HG02943 (cell line): Measurements from ENCODE around the gene SYT10.
A peak's percentile ranks its signal among the peaks of the same experiment; 100 is the strongest.
"Not testable (repeated sequence)": the region's sequence is repeated elsewhere in the genome, so short reads cannot be mapped to it uniquely, and the experiment has no call there.

ENCODE experiments used
- ATAC-seq: cut with Tn5 transposase; IDR thresholded peaks from one replicate; pipeline ENCODE4 v1.9.1; 2021; ENCODE audit warnings: mild to moderate bottlenecking, low read depth, moderate library complexity; ENCODE audit not compliant: unreplicated experiment

The SYT10 gene, protein sequence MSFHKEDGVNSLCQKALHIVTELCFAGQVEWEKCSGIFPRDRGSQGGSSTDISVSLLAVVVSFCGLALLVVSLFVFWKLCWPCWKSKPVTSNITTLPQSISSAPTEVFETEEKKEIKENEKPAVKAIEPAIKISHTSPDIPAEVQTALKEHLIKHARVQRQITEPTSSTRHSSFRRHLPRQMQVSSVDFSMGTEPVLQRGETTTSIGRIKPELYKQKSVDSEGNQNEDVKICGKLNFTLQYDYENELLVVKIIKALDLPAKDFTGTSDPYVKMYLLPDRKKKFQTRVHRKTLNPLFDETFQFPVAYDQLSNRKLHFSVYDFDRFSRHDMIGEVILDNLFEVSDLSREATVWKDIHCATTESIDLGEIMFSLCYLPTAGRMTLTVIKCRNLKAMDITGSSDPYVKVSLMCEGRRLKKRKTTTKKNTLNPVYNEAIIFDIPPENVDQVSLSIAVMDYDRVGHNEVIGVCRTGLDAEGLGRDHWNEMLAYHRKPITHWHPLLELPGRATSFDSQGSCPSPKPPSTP

DNA sequence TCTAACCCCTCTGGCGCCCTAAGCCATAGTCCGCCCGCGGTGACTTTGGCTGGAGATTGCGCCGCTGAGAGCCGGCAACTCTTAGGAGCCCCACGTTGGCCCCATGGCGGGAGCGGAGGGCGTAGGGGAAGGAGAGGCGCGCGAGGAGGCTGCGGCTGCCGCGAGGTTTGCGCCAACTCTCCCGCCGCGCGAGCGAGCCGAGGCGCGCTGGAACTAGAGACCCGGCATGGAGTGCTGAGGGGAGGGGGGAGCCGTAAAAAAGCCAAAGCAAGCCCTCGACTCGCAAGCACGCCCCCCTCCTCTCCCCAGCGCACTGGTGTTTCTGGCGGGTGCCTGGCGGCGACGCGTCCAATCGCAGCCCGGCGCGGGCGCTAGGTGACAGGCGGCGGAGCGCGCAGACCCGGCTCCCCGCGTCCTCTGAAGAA, at the start of gene SYT10:
Gene SYT10, minus strand, starts transcription at position 233 of the 425 bp plus-strand sequence. CDS start 297 bp downstream, outside the sequence.
- no peak for ATAC-seq

DNA sequence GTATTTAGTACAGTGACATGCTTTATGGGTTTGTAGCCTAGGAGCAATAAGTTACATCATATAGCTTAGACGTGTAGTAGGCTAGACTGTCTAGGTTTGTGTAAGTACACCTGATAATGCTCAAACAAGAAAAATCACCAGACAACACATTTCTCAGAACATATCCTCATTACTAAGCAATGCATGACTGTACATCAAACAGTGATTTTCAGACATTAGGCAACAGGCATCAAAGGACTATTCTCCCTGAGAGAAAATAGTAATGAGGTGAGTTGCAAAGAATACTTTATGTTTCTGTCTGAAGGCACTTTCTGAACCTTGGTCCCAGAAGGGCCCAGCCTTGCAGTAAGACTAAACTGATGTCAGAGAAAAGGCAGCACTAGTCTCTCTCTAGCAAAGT, 48.4 kb upstream of the SYT10 start:
- no peak for ATAC-seq

DNA sequence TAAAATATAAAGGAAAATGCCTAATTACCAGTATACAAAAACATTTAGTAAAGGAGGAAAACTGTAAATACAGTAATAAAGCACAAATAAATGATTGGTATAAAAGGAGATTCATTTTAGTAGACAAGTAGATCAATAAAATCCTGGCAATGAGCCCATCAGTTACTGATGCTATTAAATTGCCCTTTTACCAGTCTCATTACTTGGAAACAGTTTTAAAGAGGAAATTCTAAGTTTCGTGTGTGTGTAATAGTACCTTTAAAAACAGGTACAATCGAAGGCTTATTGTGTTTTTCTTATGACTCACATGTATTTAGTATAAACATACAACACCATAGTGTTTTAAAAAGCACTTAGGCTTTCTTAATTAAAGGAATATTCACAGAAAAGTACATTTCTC, 46.4 kb upstream of the SYT10 start:
- no peak for ATAC-seq

DNA sequence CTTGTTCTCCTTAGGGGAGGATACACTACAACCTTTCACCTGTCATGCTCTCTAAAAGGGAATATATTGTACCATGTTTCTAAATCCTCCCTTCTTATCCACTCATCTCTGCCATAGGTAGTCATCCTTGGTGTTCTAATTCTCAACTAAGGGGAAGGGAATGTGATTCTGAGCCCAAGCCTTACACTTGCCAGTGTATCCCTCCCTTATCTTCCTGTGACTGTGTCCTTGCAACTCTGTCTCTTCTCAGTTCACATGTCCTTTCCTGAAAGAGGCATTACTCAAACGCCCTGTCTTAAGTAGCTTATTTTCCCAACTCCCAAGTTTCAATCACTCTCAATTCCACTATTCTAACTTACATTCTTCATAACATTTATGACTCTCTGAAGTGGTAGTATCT, 44.5 kb upstream of the SYT10 start:
- no peak for ATAC-seq

DNA sequence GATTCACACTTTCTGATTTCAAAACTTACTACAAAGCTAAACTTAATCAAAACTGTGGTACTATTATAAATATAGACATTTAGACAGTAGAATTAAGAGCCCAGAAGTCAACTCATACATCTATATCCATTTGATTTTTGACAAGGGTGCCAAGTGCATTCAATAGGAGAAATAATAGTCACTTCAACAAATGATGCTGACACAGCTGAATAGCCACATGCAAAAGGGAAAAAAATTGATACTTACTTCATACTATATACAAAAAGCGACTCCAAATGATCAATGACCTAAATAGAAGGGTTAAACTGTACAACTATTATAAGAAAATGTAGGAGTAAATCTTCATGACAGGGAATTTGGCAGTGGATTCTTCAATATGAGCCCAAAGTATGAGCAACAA, 40.7 kb upstream of the SYT10 start:
- no peak for ATAC-seq

DNA sequence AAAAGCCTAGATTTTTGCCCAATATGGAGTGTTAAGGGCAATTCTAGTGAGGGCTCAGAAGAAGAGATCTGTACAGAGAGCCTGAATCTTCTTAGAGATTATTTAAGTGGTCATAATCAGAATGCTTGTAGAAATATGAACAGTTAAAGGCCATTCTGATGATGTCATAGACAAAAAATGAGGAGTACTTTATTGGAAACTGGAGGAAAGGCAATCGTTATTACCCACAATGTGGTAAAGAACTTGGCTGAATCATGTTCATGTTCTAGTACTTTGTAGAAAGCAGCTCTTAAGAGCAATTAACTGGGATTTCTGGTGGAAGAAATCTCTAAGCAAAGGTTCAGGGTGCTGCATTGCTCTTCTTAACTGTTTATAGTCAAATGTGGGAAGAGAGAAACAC, 36.4 kb upstream of the SYT10 start:
- no peak for ATAC-seq

DNA sequence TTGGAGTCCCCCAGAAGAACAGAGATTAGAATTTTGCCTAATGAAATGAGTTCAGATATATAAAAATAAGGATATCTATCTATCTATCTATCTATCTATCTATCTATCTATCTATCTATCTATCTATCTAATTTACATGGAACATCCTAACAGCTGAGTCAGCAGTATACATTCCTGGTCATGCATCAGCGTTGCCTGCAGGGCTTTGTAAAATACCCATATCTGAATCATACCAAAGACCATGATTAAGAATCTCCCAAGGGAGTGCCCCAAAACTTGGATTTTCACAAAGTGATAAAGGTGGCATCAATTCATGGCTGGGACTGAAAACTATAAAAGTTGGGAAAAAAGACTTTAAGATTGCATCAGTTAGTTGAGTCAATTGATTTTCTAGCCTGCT, 32.7 kb upstream of the SYT10 start:
- ATAC-seq: no peak

DNA sequence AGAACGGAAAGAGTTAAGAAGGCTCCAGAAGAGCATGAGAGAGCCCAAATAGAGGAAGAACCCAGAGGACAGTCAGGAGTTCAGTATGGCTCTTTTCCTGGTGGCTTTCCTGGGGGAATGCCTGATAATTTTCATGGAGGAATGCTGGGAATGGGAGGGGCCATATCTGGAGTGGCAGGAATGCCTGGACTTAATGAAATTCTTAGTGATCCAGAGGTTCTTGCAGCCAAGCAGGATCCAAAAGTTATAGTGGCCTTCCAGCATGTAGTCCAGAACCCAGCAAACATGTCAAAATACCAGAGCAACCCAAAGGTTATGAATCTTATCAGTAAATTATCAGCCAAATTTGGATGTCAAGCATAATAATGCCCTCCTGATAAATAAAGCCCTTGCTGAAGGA, 15.5 kb upstream of the SYT10 start:
- ATAC-seq: no peak

DNA sequence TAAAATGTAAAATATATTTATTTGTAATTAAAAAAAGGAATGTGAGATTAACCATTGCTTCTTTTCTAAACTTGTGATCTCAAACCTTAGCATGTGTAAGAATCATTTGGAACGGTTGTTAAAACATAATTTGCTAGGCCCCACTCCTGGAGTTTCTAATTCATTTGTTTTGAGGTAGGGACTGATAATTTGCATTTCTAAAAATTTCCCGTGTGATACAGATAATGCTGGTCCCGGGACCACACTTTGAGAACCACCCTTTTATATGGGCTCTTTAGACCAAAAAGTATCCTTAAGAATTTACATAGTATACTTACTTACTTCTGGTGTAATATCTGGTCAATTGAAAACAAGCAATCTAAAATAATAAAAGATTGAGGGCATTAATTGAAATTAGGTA, 10.9 kb upstream of the SYT10 start:
- ATAC-seq: no peak

DNA sequence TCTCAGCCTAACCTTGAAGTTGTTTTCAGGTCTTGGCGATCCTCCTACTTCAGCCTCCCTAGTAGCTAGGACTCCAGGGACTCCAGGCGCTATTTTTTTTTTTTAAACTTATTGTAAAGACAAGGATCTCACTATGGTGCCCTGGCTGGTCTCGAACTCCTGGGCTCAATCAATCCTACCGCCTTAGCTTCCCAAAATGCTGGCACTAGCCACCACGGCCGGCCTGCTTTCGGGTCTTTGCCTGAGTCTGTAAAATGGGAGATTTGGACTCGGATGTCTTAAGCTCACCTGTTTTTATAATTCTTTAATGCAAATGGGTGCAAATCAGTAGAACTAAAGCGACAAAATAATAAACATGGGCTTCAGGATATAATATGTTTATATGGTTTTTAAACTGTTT, 858 bp upstream of the SYT10 start:
- no peak for ATAC-seq

DNA sequence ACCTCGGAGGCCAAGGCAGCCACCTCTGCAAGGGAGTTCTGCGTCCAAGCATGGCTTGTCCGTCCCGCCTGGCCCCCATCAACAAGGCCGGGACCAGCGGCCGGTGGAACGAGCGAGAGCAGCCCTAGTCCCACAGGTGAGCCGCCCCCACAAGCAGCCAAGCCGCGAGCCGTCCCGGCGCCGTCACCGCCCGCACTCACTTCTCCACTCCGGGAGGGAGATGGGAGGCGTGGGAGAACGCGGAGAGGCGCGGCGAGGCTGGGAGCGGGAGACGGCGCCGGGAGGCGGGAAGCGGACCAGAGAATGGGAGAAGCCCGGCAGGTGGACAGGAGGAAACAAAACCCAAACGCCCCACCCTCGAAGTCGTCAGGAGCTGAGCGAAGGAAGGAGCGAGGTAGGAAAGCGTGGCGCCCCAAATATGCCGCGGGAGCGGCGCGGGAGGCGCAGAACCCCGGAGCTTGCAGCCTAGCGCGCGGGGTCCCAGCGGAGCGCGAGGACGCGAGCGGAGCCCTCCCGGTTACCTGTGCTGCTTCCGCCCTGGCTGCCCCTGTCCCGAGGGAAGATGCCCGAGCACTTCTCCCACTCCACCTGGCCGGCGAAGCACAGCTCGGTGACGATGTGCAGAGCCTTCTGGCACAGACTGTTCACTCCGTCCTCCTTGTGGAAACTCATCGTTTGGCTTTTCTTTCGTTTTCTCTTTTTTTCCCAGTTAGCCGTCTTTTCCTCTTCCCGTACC, 600 bp downstream of the SYT10 start:
- ATAC-seq: no peak

DNA sequence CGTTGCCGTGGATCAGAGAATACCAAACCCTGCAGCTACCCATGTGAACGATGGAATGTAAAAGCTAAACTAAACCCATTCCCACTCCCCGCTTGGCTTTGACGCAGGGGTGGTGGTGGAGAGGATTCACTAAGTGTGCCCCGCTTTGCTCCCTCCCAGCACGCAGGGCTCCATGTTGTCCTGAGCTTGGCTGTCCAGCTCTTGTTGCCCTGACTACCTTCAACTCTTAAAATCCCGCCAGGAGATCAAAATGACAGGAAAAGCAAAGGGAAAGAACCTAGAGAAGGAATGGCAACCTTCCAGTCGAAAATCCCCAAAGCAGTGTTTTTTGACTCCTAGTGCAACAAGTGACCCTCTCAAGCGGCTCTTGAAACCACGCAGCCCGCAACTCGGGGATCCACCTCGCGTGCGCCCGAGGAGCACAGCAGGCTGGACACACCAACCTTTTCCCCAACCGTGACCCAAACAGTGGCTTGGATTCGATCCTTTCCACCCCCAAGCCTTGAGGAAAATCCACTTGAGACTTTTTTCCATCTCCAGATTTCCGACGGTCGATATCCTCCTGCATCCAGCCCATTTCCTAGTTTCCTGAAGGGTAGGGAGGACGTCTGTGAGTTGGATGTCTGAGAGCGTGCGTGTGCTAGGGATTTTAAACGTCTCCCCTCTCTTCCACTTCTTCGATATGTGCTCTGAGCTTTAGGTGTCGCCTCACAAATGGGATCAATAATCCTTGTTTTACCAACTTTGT, 1.4 kb downstream of the SYT10 start:
- ATAC-seq: no peak

DNA sequence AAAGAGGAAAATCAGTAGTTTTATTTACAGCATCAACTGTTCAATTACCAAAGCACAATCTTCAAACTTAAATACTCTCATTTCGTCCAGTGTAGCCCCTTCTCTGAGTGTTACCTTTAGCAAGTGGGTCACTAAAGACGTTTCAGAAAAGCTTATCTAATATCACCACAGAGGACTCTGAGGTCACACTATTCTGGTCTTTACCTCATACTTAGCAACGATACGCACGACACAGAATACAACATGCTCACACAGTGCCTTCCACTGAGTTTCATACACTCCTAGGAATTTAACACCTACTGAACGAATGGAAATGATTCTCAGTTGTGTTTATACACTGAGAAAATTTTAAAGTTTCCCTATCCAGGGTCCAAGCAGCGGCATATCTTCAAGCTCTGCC, 2.0 kb downstream of the SYT10 start:
- ATAC-seq: no peak

DNA sequence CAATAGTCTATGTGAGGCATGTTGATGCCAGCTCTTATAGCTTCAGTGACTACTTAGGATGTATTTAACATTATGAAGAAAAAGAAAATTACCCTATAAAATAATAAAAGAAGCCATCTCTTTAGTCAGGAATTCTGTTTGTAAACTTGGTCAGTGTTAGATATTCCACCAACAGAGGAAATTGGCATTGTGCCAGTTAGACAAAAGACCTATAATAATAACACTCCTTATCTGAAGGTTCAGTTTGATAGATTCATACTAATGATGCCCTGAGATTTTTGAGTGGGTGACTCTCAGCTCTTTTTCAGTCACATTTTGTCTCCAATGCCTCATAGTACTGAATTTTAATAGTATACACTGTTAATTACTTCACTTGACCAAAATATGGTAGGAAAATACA, 6.6 kb downstream of the SYT10 start:
- no peak for ATAC-seq

DNA sequence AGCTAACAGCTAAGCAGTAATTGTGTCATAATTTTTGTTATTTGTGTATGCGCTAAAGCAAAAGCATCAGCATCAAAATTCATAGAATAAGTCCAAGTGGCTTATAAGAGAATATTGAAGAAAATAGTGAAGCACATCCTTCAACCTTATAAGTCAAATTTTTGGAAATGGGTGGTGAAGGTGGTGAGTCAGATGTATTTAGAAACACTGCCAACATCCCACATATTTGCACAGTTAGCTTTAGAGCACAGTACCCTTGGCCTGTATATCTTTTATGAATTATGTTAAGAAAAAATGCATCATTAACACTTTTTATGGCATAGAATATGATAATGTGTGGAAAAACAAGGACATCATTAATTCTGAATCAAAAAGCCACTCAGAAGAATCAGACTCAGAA, 8.0 kb downstream of the SYT10 start:
- ATAC-seq: no peak

DNA sequence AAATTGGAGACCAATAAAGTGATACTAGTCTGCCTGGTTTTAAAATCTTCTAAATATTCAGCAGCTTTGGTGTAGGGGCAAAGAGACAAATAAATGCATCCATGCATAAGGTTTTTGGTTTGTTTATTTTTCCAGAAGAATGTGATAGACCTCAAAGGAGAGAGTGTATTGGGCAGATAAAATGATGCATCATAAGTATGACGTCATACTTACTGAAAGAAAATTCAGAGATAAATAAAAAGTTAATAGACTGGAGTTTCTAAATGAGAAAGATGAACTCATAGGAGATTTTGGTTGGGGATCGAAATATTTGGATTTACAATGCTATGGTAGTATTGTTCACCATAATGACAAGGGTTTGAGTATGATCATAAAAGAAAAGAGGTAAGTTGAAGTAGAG, 10.2 kb downstream of the SYT10 start:
- no peak for ATAC-seq

DNA sequence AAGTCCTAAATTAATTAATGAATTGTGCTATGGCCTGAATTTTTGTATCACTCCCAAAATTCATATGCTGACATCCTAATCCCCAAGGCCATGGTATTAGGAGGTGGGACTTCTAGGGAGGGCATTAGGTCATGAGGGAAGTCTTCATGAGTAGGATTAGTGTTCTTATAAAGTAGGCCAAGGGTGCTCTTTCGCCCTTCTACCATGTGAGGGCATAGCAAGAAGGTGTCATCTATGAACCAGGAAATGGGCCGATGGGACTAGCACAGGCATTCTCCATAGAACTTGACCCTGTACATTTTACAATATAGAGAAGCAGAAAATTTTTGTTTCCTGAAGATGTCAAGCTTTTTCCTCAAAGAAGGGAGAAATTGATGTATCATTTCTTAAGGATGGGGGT, 12.5 kb downstream of the SYT10 start:
- ATAC-seq: peak; percentile 59

DNA sequence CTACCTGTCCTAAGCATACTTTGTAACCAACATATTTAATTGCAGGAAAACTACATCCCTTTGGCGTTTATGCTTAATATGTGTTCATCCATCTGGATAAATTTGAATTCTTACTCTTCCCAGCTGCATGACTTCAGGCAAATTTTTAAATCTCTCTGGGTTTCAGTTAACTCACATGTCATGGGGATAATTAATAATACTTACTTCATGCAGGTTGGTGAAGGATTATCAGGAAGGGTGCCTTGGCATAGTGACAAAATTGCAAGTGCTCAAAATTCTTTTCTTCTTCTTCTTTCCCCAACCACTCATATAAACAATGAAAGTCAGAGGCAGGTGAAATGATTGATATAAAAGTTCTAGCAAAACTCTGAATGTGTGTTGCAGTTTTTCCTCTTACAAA, 15.9 kb downstream of the SYT10 start:
- no peak for ATAC-seq

DNA sequence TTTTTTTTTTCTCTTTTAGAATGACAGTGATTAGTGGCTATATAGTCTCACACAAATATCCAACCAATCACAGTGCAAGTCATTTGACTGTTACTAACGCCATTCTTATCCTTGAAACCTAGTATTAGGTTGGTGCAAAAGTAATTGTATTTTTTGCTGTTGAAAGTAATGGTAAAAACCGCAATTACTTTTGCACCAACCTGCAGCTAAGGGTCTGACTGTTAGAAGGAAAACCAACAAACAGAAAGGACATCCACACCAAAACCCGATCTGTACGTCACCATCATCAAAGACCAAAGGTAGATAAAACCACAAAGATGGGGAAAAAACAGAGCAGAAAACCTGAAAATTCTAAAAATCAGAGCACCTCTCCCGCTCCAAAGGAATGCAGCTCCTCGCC, 27.2 kb downstream of the SYT10 start:
- not testable (repeated sequence) for ATAC-seq

DNA sequence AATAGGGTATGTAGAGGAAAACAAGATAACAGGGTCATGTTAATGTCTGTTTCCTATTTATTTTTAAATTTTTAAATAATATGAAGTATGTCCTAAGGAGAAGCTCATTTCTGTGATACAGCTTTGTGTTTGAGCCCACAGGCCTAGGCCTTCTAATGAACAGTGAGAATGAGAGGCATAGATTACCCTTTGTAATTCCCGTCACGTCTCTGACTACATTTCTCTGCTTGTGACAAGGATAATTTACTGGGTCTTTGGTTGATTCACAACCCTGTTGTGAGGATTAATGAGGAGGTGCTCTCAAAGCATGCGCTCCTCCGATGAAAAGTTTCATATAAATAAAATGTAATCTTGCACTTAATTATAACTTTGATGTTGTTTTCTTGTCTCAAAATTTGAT, 56.1 kb downstream of the SYT10 start:
- ATAC-seq: no peak

DNA sequence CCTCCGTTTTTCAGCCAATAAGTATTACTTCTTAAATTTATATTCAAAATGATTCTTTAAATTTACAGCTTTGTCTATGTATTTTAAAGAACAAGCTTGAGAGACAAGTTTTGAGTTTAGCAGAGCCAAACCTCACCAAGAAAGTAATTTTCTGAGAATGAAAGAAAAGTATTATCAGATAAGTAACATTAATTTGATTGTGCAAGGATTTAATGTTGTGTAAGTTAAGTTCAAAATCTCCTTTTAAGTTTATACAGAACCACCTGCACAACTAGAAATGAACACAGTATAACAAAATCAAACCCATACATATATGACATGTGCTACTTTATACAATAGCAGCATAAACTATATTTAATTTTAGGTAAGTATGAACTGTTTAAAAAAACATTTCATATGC, 63.5 kb downstream of the SYT10 start:
- ATAC-seq: no peak
